SU-DHL-6 (cell line): ENCODE data around the gene EPB41L3.
"Not testable (repeated sequence)": the region's sequence is repeated elsewhere in the genome, so short reads cannot be mapped to it uniquely, and the experiment has no call there.

ENCODE experiments used
- H2AFZ ChIP-seq: fragments of 200-600 bp; sonication (generic); 2 replicates; pipeline ENCODE4 v1.6.1; 2014; ENCODE audit warnings: low read depth, mild to moderate bottlenecking, moderate library complexity, mixed read lengths, antibody characterized with exemption, low read length; ENCODE audit not compliant: severe bottlenecking
- H3F3A ChIP-seq: fragments of 200-600 bp; shearing (Covaris generic); 2 replicates; pipeline ENCODE4 v1.6.0; 2016; ENCODE audit warnings: antibody characterized with exemption, mild to moderate bottlenecking; ENCODE audit not compliant: insufficient read depth
- H3K27ac ChIP-seq: fragments of 200-600 bp; sonication (generic); 2 replicates; pipeline ENCODE4 v1.5.1; 2016; ENCODE audit warnings: low read depth, mild to moderate bottlenecking, low read length, moderate library complexity, mixed read lengths
- H3K27me3 ChIP-seq: fragments of 200-600 bp; sonication (generic), shearing (Covaris generic); 2 replicates; pipeline ENCODE4 v1.6.0; 2014; ENCODE audit warnings: mild to moderate bottlenecking, low read length
- H3K36me3 ChIP-seq: fragments of 200-600 bp; sonication (generic); 2 replicates; pipeline ENCODE4 v1.6.1; 2014; ENCODE audit warnings: mild to moderate bottlenecking, low read length, mixed read lengths
- H3K4me2 ChIP-seq: fragments of 300-600, 200-600 bp; shearing (Covaris generic), sonication (generic); 2 replicates; pipeline ENCODE4 v1.6.0; 2014; ENCODE audit warnings: low read length, low read depth, mild to moderate bottlenecking; ENCODE audit not compliant: poor library complexity, severe bottlenecking
- H3K4me3 ChIP-seq: fragments of 200-600 bp; sonication (generic); 2 replicates; pipeline ENCODE4 v1.5.1; 2014; ENCODE audit warnings: antibody characterized with exemption, low read length, mild to moderate bottlenecking, mixed read lengths; ENCODE audit not compliant: insufficient read depth, poor library complexity, severe bottlenecking
- H3K79me2 ChIP-seq: fragments of 200-600 bp; sonication (generic); 2 replicates; pipeline ENCODE4 v1.6.1; 2014; ENCODE audit warnings: mild to moderate bottlenecking, low read length, moderate library complexity; ENCODE audit not compliant: insufficient read depth
- H3K9ac ChIP-seq: fragments of 200-600 bp; sonication (generic); 2 replicates; pipeline ENCODE4 v1.7.0; 2014; ENCODE audit warnings: mild to moderate bottlenecking, low read length
- H3K9me2 ChIP-seq: fragments of 200-600 bp; sonication (generic); replicated peaks from 2 replicates; pipeline ENCODE4 v1.6.1; 2014; ENCODE audit warnings: low read length; ENCODE audit not compliant: insufficient read depth
- H3K9me3 ChIP-seq: fragments of 200-600 bp; sonication (generic); 2 replicates; pipeline ENCODE4 v1.6.1; 2014; ENCODE audit warnings: low read length, mixed read lengths; ENCODE audit not compliant: insufficient read depth
- H4K20me1 ChIP-seq: fragments of 200-600 bp; sonication (generic); 2 replicates; pipeline ENCODE4 v1.6.1; 2014; ENCODE audit warnings: low read depth, mild to moderate bottlenecking, antibody characterized with exemption, low read length, moderate library complexity, mixed read lengths
- EZH2phosphoT487 ChIP-seq: fragments of 200-600 bp; sonication (generic), shearing (Covaris generic); conservative IDR thresholded peaks from 2 replicates; pipeline ENCODE4 v1.6.1; 2018; ENCODE audit warnings: mild to moderate bottlenecking, antibody characterized with exemption, low read length, moderate library complexity, mixed read lengths
- TF ChIP-seq, protein P1 (sequence below): fragments of 200-600 bp; sonication (generic); IDR thresholded peaks from one replicate; pipeline ENCODE4 v1.5.1; 2017; ENCODE audit warnings: antibody characterized with exemption, mild to moderate bottlenecking, low read length, moderate library complexity; ENCODE audit not compliant: insufficient read depth, poor library complexity, severe bottlenecking

Gene EPB41L3

DNA sequence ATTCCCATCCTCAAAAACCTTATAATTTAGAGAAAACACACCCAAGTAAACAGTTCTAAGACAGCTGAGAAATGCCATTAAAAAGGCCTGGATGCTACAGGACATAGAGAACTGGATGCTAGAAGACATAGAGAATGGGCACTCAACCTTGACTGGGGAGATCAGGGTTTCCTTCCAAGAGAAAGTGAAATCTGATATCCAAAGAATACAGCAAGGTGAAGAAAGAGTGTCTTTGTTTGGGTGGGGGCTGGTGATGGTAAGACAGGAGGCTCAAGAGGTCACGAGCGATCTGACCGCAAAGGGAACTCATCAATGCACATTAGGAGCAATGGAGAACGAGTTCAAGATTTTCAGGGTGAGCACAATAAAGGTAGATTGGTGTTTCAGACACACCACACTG is 31.6 kb downstream of the EPB41L3 start:
- no peak overlapping the region for H3K4me2 ChIP-seq
- H3K36me3 ChIP-seq: no peaks in the 10 kb centered on the region
- H4K20me1 ChIP-seq: no peaks in the 10 kb centered on the region
- no peak overlapping the region for H2AFZ ChIP-seq
- H3K9me2 ChIP-seq: no peaks in the 10 kb centered on the region
- H3K9ac ChIP-seq: no peak overlapping the region
- no peaks in the 10 kb centered on the region for H3F3A ChIP-seq
- no peak overlapping the region for H3K27ac ChIP-seq
- no peak for TF ChIP-seq EZH2phosphoT487
- TF ChIP-seq, protein P1, sequence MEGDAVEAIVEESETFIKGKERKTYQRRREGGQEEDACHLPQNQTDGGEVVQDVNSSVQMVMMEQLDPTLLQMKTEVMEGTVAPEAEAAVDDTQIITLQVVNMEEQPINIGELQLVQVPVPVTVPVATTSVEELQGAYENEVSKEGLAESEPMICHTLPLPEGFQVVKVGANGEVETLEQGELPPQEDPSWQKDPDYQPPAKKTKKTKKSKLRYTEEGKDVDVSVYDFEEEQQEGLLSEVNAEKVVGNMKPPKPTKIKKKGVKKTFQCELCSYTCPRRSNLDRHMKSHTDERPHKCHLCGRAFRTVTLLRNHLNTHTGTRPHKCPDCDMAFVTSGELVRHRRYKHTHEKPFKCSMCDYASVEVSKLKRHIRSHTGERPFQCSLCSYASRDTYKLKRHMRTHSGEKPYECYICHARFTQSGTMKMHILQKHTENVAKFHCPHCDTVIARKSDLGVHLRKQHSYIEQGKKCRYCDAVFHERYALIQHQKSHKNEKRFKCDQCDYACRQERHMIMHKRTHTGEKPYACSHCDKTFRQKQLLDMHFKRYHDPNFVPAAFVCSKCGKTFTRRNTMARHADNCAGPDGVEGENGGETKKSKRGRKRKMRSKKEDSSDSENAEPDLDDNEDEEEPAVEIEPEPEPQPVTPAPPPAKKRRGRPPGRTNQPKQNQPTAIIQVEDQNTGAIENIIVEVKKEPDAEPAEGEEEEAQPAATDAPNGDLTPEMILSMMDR: no peak
- H3K27me3 ChIP-seq: no peaks in the 10 kb centered on the region
- no peaks in the 10 kb centered on the region for H3K79me2 ChIP-seq
- H3K4me3 ChIP-seq: no peak overlapping the region
- no peaks in the 10 kb centered on the region for H3K9me3 ChIP-seq

DNA sequence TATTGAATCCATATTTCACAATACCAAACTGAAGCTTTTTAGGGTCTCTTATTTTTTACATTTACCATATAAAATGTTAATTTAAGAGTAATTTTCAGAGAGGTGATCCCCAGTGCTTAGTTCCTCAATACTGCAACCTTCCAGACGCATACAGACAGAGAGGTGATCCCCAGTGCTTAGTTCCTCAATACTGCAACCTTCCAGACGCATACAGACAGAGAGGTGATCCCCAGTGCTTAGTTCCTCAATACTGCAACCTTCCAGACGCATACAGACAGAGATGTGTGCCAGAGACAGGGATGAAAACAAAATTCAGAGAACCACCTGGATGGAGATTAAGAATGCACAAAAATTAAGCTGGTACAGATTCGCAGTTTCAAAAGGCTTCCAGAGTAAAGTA is 32.3 kb downstream of the EPB41L3 start:
- H3K4me2 ChIP-seq, H3K9me2 ChIP-seq, H3K36me3 ChIP-seq, H3K79me2 ChIP-seq, H3K9ac ChIP-seq, H3K27ac ChIP-seq, H3K4me3 ChIP-seq, H2AFZ ChIP-seq, H3F3A ChIP-seq, H4K20me1 ChIP-seq, H3K27me3 ChIP-seq, H3K9me3 ChIP-seq: not testable (repeated sequence)

DNA sequence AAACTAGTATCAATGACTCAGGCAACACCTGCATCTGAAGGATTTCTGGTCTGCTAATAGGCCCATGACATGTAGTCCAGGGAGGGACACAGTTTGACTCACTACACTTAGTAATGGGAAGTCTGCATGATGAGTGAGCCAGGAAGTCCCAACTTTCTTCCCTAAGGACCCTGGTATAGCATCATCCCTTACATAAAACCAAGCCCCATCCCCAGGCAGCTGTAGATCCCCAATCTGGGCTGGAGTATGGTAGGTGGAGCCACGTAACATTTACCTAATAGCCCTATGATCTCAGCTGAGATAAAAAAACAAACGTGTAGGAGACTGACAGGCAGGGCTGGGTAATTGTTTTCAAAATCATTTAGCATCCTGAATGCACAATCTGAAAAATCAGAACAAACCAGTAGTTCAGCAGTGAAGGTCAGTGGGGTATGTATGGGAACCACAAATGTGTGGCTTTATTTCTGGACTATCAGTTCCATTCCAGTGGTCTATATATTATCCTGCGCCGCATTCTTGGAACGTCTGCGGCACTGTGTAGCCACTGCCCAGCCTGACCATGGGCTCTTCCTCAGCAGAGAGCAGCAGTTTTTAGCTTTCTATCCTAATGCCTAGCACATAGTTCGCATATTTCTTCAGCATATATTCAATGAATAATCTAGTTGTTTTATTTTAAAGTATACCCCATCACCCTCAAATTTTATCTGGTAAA is 33.5 kb downstream of the EPB41L3 start:
- Histone ChIP-seq H3K27me3 (no peaks in the 10 kb centered on the region), H3K9me3 (no peaks in the 10 kb centered on the region), H3K27ac (no peak overlapping the region), H2AFZ (no peak overlapping the region), H3K9me2 (no peaks in the 10 kb centered on the region), H3K9ac (no peak overlapping the region), H4K20me1 (no peaks in the 10 kb centered on the region), H3K4me2 (no peak overlapping the region), H3K79me2 (no peaks in the 10 kb centered on the region), H3K36me3 (no peaks in the 10 kb centered on the region), H3F3A (no peaks in the 10 kb centered on the region), H3K4me3 (no peak overlapping the region)
- TF ChIP-seq, protein P1: no peak
- TF ChIP-seq EZH2phosphoT487: no peak

DNA sequence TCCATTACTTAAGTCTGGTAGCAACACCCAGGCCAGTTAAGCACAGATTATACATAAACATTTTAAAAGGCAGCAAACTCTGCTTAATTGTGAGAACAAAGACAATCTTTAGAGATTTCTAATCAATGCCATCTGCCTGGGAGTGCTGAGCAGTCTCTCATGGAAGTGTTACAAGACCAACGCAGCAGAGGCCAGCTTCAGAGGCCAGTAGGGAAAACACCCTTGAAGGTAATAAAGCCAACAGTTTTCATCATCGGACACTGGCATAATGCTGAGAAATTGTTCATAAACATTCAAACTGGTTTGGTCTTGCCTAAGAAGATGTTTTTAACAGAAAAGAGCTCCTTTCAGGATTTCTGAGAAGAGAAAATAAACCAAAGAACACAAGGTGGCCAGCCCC is 35.0 kb downstream of the EPB41L3 start:
- H3K9me2 ChIP-seq: no peaks in the 10 kb centered on the region
- no peaks in the 10 kb centered on the region for H3K36me3 ChIP-seq
- no peak overlapping the region for H3K9ac ChIP-seq
- H3F3A ChIP-seq: no peaks in the 10 kb centered on the region
- no peaks in the 10 kb centered on the region for H4K20me1 ChIP-seq
- H3K4me2 ChIP-seq: no peak overlapping the region
- no peak for TF ChIP-seq EZH2phosphoT487
- TF ChIP-seq, protein P1: no peak
- no peak overlapping the region for H3K4me3 ChIP-seq
- no peak overlapping the region for H2AFZ ChIP-seq
- H3K79me2 ChIP-seq: no peaks in the 10 kb centered on the region
- H3K27ac ChIP-seq: no peak overlapping the region
- H3K27me3 ChIP-seq: no peaks in the 10 kb centered on the region
- no peaks in the 10 kb centered on the region for H3K9me3 ChIP-seq
